HG03571 (cell line): ENCODE data around the gene OR52A5.
"Not testable (repeated sequence)": the region's sequence is repeated elsewhere in the genome, so short reads cannot be mapped to it uniquely, and the experiment has no call there.

ENCODE experiments used
- ATAC-seq: cut with Tn5 transposase; IDR thresholded peaks from one replicate; pipeline ENCODE4 v1.9.1; 2021; ENCODE audit not compliant: unreplicated experiment

OR52A5 gene

DNA sequence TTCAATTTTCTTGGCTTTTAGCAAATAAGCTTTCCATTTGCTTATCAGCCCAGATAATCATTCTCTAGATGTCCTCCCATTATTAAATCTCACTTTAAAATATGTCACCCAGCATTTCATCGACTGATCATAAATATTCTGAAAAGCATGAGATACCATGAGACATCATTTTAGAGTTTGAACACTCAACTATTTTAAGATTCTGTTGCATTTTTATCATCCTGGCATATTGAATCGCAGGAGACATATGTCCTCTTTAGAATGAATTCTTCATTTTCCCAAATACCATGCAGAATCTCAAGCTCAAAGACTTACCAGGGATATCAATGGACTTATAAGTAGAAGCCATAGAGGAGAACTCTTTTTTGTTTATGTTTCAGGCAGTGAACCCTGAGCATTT lies at the start of gene OR52A5:
Gene OR52A5, minus strand, starts transcription at position 361 of the 400 bp plus-strand sequence. CDS start 5,714 bp downstream, outside the sequence.
- ATAC-seq = no peak

DNA sequence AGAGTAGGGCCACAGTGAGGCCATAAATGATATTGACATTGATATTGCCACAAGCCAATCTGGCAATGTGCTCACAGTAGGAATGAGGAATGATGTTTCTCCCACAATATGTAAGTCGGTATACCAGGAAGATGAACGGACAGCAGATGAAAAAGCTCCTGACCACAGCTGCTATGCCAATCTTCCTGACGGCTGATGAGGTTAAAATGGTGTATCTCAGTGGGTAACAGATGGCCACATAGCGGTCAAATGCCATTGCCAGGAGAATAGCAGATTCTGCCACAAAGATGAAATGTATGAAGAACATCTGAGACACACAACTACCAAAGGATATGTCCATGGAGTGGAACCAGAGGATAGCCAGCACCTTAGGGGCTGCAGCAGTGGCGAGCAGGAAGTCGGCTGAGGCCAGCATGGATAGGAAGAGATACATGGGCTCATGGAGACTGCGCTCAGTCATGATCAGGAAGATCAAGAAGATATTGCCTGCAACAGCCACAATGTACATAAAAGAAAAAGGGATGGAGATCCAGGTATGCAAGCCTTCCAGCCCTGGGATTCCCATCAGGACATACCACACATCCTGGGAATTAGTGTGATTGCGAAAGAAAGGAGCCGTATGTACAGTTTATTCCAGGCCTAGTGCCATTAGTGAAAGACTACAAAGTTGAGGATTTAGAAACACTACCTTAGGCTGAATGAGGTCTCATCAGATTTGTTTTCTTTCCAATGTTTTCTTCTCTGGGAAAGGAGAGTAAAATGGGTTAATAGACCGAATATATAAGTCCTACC lies 40.1 kb upstream of the OR52A5 start:
- no peak for ATAC-seq

DNA sequence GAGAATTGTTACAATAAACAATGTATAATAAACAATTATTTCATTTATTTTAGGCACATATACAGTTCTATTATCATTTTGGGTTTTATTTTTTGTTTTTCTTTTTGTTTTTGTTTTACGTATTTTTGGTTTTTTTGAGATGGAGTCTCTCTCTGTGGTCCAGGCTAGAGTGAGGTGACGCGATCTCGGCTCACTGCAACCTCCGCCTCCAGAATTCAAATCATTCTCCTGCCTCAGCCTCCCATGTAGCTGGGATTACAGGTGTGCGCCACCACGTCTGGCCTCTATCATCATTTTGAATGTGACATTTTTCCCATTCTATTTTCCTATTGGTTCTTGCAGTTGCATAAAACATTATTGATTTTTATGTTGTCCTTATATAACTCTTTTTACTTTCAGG lies 36.8 kb upstream of the OR52A5 start:
- ATAC-seq = no peak

DNA sequence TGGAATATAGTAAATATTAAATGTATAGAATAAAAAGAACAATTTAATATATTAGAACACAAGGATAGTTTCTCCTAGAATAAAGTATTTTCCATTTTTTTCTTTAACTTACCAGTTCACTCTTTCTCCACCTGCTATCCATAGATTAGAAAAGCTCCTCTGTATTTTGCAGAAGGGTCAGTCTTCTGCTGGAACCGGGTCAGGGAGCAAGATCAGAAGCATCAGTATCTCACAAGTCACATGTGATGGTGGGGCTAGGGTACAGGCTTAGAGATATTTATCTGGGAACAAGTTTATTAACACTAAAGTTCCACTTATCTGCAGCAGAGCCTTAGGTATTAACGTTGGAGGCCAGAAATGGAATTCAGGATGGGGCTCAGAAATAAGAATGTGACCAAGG lies 33.7 kb upstream of the OR52A5 start:
- ATAC-seq = no peak

DNA sequence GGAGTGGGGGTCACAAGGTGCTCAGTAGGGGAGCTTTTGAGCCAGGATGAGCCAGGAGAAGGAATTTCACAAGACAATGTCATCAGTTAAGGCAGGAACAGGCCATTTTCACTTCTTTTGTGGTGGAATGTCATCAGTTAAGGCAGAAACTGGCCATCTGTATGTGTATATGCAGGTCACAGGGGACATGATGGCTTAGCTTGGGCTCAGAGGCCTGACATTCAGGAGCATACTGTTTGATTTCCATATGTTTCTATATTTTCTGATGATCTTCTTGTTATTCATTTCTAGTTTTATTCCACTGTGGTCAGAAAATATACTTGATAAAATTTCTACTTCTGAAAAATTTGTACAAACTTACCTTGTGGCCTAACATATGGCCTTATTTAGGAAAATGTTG lies 27.7 kb upstream of the OR52A5 start:
- not testable (repeated sequence) for ATAC-seq

DNA sequence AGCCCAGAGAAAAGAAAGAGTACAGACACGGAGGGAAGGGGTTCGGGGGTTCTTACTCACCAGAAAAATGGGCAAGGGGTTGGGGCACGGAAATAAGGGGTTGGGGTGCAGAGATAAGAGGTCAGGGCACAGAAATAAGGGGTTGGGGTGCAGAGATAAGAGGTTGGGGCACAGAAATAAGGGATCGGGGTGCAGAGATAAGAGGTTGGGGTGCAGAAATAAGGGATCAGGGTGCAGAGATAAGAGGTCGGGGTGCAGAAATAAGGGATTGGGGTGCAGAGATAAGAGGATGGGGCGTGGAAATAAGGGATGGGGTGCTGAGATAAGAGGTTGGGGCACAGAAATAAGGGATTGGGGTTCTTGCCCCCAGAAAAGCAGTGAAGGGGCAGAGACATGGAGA lies 26.7 kb upstream of the OR52A5 start:
- ATAC-seq = not testable (repeated sequence)

DNA sequence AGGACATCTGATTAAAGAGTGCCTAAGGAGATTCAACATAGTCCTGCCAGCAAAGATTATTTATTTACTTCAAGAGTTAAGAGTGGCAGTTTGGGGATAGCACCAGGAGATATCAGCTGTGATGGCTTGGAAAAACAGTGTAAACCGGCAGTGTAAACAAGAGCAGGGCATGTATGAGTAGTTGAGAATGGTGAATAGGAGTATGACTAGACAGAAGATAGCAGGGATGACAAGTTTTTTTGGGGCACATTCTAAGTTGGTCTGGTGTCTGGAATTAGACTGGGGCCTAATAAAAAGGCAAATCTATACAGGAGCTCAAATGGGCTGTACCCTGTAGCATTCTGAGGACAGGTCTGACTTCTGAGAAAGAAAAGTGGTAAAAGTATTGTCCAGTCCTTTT lies 22.9 kb upstream of the OR52A5 start:
- ATAC-seq = not testable (repeated sequence)

DNA sequence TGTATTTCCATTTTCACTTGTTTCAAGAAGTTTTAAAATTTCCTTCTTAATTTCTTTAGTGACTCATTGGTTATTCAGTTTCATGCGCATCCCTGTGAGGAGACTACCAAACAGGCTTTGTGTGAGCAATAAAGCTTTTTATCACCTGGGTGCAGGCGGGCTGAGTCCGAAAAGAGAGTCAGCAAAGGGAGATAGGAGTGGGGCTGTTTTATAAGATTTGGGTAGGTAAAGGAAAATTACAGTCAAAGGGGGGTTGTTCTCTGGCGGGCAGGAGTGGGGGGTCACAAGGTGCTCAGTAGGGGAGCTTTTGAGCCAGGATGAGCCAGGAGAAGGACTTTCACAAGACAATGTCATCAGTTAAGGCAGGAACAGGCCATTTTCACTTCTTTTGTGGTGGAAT lies 22.1 kb upstream of the OR52A5 start:
- ATAC-seq = not testable (repeated sequence)

DNA sequence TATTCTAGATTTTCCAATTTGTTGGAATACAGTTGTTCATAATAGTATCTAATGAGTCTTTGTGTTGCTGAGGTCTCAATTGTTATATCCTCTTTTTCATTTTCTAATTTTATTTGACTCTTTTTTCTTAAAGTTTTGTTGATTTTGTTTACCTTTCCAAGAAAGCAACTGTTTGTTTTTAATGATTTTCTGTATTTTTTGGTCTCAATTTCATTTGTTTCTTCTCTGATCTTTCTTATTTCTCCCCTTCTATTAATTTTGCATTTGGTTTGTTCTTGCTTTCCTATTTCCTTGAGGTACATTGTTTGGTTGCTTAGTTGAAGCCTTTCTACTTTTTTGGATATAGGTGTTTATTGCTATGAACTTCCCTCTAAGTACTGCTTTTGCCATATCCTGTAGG lies 21.6 kb upstream of the OR52A5 start:
- no peak for ATAC-seq

DNA sequence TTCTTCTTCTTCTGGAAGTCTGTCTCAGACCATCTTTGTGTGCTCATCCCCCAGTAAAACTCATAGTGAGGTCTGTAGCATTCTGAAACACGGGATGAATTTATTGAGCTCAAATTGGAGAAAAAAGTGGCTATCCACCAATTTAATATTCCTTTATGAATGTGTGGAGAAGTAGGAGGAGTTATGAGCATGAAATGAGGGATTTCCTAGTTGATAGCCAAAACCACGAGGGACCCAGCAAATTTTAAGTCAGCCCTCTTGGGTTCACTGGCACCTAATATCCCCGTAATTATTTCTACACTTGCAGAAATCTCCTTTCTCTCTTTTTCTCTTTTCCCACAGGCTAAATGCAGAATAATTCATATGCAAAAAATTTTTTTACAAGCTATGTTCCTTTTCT lies 16.5 kb upstream of the OR52A5 start, which contains the start of gene OR52A1:
Gene OR52A1, minus strand, starts transcription at position 101 of the 400 bp plus-strand sequence. CDS start 2,388 bp downstream, outside the sequence.
- no peak for ATAC-seq

DNA sequence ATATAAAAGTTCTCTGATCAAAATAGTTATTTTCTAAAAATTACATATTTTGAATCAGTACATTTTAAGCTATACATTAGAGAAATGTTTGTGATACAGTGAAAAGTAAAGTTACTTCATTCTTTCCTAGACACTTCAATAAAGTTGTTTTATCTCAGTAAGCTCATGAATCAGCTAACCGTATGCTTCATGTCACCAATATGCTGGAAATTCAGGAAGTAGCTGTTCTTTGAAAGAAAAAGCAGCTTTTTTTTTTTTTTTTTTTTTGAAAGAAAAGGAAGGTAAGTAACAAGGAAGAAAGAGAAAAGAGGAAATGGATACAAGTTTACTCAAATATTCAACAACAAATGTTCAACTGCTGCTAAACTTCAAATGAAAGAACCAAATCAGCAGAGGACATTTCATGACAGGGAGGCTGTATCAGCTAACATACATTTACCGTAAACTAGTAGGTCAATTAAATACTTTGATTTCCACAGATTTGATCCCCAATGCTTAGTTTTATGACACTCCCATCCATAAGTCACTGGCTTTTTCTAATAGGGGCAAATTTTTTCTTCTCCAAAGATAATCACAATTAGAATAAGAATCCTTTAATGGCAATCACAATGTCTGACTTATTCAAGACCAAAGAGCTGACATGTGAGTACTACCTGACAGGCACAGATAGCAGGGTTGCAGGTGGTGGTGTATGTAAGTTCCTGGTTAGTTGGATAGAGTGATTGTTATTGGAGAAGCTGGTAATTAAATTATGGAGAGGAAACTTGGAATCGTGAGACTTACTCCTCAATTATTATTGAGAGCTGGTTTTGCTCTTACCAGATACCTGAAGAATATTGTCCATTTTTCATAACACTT lies 15.6 kb upstream of the OR52A5 start:
- ATAC-seq = no peak

DNA sequence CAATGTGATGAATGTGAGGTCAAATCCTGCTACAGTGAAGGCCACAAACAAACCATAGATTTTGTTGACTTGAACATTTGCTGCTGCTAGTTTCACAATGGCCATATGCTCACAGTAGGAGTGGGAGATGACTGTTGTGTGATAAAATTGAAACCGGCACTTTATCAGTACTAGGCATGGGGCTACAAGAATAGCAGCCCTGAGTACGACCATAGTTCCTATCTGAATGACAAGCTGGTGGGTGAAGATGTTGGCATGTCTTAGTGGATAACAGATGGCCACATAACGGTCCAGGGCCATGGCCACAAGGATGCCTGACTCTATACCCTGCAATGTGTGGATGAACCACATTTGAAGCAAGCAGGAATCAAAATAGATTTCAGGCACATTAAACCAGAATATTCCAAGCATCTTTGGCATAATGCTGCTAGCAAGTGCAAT lies 13.6 kb upstream of the OR52A5 start:
- ATAC-seq = no peak

DNA sequence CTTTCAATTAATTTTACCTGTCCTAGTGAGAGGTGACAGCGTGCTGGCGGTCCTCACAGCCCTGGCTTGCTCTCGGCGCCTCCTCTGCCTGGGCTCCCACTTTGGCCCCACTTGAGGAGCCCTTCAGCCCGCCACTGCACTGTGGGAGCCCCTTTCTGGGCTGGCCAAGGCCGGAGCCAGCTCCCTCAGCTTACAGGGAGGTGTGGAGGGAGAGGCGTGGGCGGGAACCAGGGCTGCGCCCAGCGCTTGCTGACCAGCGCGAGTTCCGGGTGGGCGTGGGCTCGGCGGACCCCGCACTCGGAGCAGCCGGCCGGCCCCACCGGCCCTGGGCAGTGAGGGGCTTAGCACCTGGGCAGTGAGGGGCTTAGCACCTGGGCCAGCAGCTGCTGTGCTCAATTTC lies 6.0 kb upstream of the OR52A5 start:
- ATAC-seq = not testable (repeated sequence)

DNA sequence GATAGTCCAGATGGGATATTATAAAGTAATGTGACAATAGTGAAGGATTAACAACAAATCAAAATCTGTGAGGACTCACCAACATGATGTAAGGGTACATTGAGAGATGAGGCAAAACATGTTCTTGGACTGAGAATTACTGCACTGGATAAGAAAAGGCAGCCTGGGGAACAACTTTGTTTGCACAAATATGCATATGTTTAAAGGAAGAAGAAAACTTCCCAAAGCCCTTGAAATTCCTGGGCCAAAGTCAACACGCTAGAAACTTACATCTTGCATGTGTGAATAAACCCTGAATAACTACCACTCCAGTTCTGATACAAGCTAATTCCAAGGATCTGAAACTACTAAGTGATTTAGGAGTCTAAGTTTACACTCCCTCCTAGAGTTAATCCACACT lies 1.1 kb downstream of the OR52A5 start:
- ATAC-seq = no peak

DNA sequence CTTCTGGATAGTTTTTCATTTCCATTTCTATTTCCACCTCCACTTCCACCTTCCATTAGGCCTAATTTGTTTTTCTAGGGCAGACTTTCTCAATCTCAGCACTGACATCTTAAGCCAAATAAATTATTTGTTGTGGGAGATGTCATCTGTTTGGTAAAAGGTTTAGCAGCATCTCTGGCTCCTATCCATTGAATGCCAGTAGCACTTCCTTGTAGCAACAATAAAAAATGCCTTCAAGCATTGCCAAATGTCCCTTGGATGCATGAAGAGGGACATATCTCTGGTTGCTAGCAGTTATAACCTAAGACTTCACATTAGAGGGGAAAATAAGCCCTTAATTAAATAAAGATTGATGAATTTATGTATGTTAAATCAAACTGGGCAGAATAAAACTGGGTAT lies 1.9 kb downstream of the OR52A5 start:
- no peak for ATAC-seq

DNA sequence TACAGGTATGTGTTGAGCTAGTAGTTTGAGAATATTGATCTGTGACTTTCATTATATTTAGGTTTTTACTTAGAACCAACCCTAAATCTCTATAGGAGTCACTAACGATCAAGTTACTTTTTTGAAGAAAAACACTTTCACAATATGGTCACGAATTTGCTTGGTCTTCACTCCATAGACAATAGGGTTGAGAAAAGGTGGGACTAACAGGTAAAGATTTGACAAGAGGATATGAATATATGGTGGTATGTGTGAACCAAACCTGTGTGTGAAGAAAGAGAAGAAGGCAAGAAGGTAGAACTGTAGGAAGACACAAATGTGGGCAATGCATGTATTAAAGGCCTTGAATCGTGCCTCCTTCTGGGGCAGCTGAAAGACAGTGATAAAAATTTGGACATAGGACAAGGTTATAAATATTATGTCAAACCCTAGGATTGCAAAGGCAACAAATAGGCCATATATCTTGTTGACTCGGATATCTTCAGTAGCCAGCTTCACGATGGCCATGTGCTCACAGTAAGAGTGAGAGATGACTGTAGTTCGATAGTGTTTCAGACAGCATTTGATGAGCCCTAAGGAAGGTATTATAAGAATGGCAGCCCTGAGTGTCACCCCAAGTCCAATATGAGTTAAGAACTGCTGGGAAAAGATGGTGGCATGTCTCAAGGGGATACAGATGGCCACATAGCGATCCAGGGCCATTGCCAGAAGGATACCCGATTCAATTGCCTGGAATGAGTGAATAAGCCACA lies 6.4 kb downstream of the OR52A5 start:
- ATAC-seq = no peak

DNA sequence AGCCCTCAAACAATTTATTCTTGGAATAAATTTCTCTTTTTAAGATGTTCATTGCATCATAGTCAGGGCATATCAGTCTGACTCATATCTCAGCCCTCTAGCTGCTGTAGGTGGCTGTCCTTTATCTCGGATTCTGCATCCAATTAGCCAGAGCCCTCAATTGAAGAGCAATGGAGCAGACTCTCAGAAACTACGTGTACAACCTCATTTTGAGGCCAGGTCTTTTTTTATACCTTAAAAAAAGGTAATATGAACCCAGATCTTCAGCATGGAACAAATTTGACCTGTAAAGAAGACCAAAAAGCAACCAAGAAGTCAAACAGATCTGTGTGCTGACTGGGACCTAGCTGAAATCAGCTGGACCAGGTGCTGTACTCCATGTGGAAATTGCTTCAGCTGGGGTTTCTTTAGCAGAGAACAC lies 8.7 kb downstream of the OR52A5 start:
- ATAC-seq = no peak

DNA sequence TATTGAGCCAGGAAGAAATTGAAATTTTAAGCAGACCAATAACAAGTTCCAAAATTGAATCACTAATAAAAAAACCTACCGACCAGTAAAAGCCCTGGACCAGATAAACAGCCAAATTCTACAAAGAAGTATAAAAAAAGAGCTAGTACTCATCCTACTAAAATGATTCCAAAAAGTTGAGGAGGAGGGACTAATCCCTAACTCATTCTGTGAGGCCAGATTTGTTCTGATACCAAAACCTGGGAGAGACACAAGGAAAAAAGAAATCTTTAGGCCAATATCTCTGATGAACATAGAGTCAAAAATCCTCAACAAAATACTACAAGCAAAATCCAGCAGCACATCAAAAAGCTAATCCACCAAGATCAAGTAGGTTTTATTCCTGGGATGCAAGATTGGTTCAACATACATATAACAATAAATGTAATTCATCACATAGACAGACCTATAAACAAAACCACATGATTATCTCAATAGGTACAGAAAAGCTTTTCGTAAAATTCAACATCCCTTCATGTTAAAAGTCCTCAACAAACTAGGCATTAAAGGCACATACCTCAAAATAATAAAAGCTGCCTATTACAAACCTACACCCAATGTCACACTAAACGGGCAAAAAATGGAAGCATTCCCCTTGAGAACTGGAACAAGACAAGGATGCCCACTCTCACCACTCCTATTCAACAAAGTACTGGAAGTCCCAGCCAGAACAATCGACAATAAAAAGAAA lies 13.1 kb downstream of the OR52A5 start:
- no peak for ATAC-seq

DNA sequence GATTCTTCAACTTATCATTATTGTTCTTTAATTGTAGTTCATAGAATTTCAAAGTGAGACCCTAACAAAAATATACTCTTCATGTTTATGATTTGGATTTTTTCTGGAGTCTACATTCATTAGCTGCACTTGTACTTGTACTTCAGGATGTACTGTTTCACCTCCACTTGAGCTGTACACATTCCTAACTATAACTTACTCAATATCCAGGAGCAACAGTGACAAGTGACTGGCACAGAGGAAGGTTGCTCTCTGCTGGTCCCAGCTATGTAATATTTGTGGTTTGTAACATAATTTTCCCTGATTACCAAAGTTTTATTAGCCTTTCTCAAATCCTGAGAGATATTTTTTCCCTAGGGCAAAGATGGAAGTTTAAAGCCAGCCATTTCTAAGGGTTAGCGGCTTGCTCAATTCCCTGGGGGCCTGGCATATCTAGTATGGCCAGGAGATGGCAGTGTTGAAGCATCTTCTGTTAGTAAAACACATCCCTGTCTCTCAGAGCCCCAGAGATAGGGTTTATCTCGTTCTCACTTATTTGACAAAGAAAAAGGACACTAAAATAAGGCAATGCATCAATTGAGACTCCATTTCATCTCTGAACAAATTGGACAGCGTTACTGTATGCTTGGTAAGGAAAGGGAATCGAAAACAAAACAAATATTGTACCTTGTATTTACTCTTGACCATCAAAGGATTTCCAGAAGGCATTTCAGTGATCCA lies 14.2 kb downstream of the OR52A5 start:
- ATAC-seq = peak; percentile 91

DNA sequence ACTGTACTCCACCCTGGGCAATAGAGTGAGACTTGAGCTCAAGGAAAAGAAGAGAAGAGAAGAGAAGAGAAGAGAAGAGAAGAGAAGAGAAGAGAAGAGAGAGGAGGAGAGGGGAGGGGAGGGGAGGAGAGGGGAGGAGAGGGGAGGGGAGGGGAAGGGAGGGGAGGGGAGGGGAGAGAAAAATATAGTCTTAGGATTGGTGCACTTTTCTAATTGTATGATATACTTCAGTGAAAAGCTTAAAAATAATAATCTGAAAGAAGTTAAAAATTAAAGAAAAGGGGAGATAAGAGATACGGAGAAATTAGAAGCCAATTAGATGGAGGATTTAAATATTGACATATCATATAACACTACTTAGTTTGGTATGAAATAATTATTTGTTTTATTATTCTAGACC lies 19.3 kb downstream of the OR52A5 start:
- no peak for ATAC-seq
